K562 (cell line): ENCODE results near the gene FUT2. TPM values are rescaled to one million over a fixed set of nuclear protein-coding genes. Genes with fewer than 3 reads are reported as not detected.
A peak's percentile ranks its signal among the peaks of the same experiment; 100 is the strongest.

Source experiments
- ARID4B ChIP-seq: sonication (generic); formaldehyde crosslinking; IDR thresholded peaks from 2 replicates; pipeline ENCODE4 v1.8.0; 2022; ENCODE audit warnings: mild to moderate bottlenecking, missing genetic modification reagents
- BRD9 ChIP-seq: fragments of 450-650 bp; IDR thresholded peaks from 2 replicates; pipeline ENCODE4 v1.6.1; 2018; ENCODE audit warnings: low read depth; ENCODE audit not compliant: partially characterized antibody
- CSDE1 ChIP-seq, 2 experiments: fragments of 450-650 bp; IDR thresholded peaks; 2 replicates each; pipeline ENCODE4 v1.6.1; 2016; ENCODE audit warnings: mild to moderate bottlenecking in 1 of 2
- E2F1 ChIP-seq: sonication (generic); formaldehyde crosslinking; IDR thresholded peaks from 2 replicates; pipeline ENCODE4 v1.8.1; 2023; ENCODE audit warnings: mild to moderate bottlenecking, missing genetic modification reagents, moderate library complexity
- FIP1L1 ChIP-seq: fragments of 200-400 bp; formaldehyde crosslinking; IDR thresholded peaks from 2 replicates; pipeline ENCODE4 v1.6.1; 2018; ENCODE audit warnings: mild to moderate bottlenecking, low read depth, low read length; ENCODE audit not compliant: poor library complexity, severe bottlenecking
- FOSL1 ChIP-seq: fragments of 200-800 bp; sonication (Bioruptor generic); conservative IDR thresholded peaks from 2 replicates; pipeline ENCODE4 v1.6.1; 2016; ENCODE audit warnings: missing genetic modification characterization, missing compliant biosample characterization
- MAFF ChIP-seq: IDR thresholded peaks from 2 replicates; pipeline ENCODE4 v1.6.1; 2012; ENCODE audit warnings: low read length, improper control_type of control experiment
- NFYB ChIP-seq: IDR thresholded peaks from 2 replicates; pipeline ENCODE4 v1.6.1; 2011; ENCODE audit warnings: mild to moderate bottlenecking, moderate library complexity; ENCODE audit not compliant: insufficient read length; ENCODE audit errors: extremely low read depth
- PRDM10 ChIP-seq: fragments of 450-650 bp; IDR thresholded peaks from 2 replicates; pipeline ENCODE4 v1.6.1; 2018; ENCODE audit not compliant: partially characterized antibody
- SP2 ChIP-seq: IDR thresholded peaks from 2 replicates; pipeline ENCODE4 v1.6.1; 2011; ENCODE audit warnings: mild to moderate bottlenecking, low read depth, low read length, moderate library complexity; ENCODE audit not compliant: poor library complexity, severe bottlenecking; ENCODE audit errors: extremely low read depth
- STAG1 ChIP-seq: sonication (generic); formaldehyde crosslinking; IDR thresholded peaks from 2 replicates; pipeline ENCODE4 v1.5.0; 2020; ENCODE audit warnings: missing genetic modification reagents, borderline replicate concordance
- ZMIZ1 ChIP-seq, 2 experiments: fragments of 150-350 bp in 1 of 2; IDR thresholded peaks; 2 replicates each; pipeline ENCODE4 v1.6.1; 2012 to 2016; ENCODE audit warnings: low read depth in 2 of 2, low read length in 2 of 2, mild to moderate bottlenecking in 1 of 2, moderate library complexity in 1 of 2
- ZNF507 ChIP-seq: conservative IDR thresholded peaks from 2 replicates; pipeline ENCODE4 v1.6.1; 2017; ENCODE audit warnings: missing genetic modification characterization, missing compliant biosample characterization
- polyA plus RNA-seq, 8 experiments: library from polyadenylated mRNA; depleted of rRNA in 4 of 8; stranded (reverse) in 5 of 8; unstranded in 3 of 8; fragments of >200 nt; fragmentation: Nextera tagmentation in 2 of 8; fragmentation: Illumina TruSeq in 1 of 8; extraction: Ambion mirVana in 2 of 8; extraction: Trizol in 1 of 8; gene quantifications; 2 replicates each; pipeline versions ENCODE4 v1.2.1 to v1.2.3, GENCODE V29; 2011 to 2014; ENCODE audit warnings: inconsistent platforms in 1 of 8, missing spikeins in 1 of 8
- total RNA-seq, 7 experiments: library from RNA; depleted of rRNA in 6 of 7; stranded (reverse); fragments of >200 nt in 6 of 7; fragmentation: Illumina TruSeq in 2 of 7; extraction: Trizol in 2 of 7; gene quantifications; 2 replicates each; pipeline versions ENCODE4 v1.2.1 to v1.2.3, GENCODE V29; 2011 to 2021; ENCODE audit warnings: low replicate concordance in 1 of 7

FUT2 gene
- total and polyA plus RNA-seq, 9 of the 15 experiments (the other 6 are each of a cell fraction or from before 2014, with no cell fraction given), result 0.03 to 0.04 TPM; not detected in 7

- TF ChIP-seq PRDM10 (peak; percentile 71), ARID4B (CRISPR knock-in tag) (no peak), FOSL1 (tag) (no peak), SP2 (peak; percentile 66), MAFF (no peak), FIP1L1 (peak; percentile 41), BRD9 (no peak), ZNF507 (tag) (no peak), NFYB (peak; percentile 93), STAG1 (CRISPR knock-in tag) (no peak), E2F1 (CRISPR knock-in tag) (peak; percentile 61; the same call in 1 of the 2 replicates), CSDE1 (IDR thresholded peaks at IDR 0.05) (no peak), ZMIZ1 (IDR thresholded peaks at IDR 0.05; ENCODE audit: low read depth in 2 of 2, low read length in 2 of 2) (no peak)
These were observed 18.3 kb downstream of the FUT2 start (continued) for GRCh38 chr19:48713864-48714755.
